Measurements from ENCODE around the gene GPC6.

GPC6 gene

DNA sequence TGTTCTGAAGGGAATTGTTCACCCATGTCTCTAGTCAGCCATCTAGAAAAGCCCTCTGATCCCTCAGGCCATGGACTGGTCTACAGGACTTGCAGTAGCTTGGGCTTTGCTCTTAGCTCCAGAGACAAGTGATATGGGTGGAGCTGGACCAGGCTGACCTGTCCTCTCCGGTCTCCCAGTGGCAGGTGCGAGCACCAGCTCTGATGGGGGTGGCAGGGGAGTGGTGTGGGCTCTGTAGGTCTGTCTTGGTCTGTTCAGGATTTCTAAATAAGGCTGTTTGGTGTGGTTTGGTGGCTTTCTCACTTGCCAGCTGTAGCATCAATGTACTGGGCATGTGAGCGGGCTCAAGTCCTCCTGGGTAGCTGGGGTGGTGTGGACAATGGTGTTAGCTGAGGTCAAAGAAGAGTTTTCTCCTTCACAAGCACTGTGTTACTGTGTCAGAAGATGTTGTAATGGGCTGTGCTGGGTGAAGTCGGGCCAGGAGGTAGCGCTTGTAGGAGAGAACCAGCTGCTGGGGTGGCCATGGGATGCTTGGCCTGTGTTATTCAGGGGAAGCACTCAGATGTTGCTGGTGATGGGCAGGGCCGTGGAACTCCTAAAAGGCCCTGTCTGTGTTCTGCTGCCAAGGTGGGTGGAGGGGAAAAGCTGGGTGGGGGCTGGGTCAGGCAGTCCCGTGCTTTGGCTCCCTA lies 16.9 kb downstream of the GPC6 start (continued):
- no peak for TF ChIP-seq ZNF350 (tag by site-specific recombination; IDR thresholded peaks at IDR 0.05)
- no peak for TF ChIP-seq ZNF302 (tag by site-specific recombination; IDR thresholded peaks at IDR 0.05; ENCODE audit: low read depth)
- TF ChIP-seq MZF1 (tag by site-specific recombination; IDR thresholded peaks at IDR 0.05; ENCODE audit: borderline replicate concordance): no peak
- TF ChIP-seq GLIS2 (tag by site-specific recombination; IDR thresholded peaks at IDR 0.05): no peak

DNA sequence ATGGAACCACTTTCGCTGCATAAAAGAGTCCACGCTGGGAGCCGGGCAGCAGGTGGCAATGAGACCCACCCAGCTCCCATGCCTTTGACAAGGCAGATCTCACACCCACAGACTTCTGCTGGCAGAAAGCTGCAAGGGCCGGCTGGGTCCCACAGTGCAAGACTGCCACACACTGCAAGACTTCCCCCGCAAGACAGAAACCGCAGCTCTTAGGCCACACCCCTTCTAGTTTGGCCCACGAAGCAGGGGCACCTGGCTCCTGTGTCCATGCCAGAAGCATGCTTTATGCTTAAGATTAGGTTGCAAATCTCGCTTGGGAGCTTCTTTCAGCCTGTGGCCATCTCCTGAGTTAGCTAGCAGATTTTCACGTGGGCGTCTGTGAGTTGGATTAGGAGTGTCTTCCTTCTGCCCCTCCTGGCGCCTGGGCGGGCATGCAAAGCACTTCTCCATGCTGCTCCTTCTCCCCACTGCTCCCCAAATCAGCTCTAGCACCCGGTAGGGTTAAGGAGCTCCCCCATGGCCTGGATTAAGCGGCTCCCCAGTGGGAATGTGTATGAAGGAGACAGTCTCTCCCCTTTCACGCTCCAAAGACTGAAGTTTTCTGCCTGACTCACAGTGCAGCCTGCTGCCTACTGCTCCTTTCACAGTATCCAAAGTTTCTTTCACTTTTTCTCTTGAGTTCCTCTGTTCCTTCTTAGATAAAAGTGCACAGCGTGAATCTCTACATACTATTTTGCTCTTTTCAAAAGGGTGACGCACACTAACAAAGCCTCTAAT lies 17.7 kb downstream of the GPC6 start:
- H3K9me3 ChIP-seq (ENCODE audit: control insufficient read depth, insufficient read depth, low read depth, low read length): no peaks in the 10 kb centered on the region
- no peak overlapping the region for H3K27ac ChIP-seq (ENCODE audit: extremely low read depth, low read depth, low read length)
- POLR2A ChIA-PET: no interaction called here
- H3K4me3 ChIP-seq (ENCODE audit: low read depth, low read length): no peak overlapping the region
- no peaks in the 10 kb centered on the region for H3K4me1 ChIP-seq (ENCODE audit: control insufficient read depth, insufficient read depth, low read length)
- no peaks in the 10 kb centered on the region for H3K36me3 ChIP-seq (ENCODE audit: control insufficient read depth in 2 of 2, insufficient read depth in 1 of 2, low read length in 2 of 2)
- CTCF ChIA-PET: interaction anchor here (0.5 to 0.8 kb wide), 2 partner anchors 10 to 76 kb away, joined by 4 read pairs; no protein-coding TSS in a partner anchor
- no peak for TF ChIP-seq FEZF1 (tag by site-specific recombination; IDR thresholded peaks at IDR 0.05)
- TF ChIP-seq ZNF426 (tag by site-specific recombination; IDR thresholded peaks at IDR 0.05): no peak
- TF ChIP-seq PRDM2 (tag by site-specific recombination; IDR thresholded peaks at IDR 0.05; ENCODE audit: borderline replicate concordance): no peak
- TF ChIP-seq, protein P1, sequence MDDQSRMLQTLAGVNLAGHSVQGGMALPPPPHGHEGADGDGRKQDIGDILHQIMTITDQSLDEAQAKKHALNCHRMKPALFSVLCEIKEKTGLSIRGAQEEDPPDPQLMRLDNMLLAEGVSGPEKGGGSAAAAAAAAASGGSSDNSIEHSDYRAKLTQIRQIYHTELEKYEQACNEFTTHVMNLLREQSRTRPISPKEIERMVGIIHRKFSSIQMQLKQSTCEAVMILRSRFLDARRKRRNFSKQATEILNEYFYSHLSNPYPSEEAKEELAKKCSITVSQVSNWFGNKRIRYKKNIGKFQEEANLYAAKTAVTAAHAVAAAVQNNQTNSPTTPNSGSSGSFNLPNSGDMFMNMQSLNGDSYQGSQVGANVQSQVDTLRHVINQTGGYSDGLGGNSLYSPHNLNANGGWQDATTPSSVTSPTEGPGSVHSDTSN (CRISPR knock-in tag; IDR thresholded peaks at IDR 0.05): no peak
- no peak for TF ChIP-seq ZNF10 (tag by site-specific recombination; IDR thresholded peaks at IDR 0.05)
- no peak for TF ChIP-seq ZNF529 (tag by site-specific recombination; IDR thresholded peaks at IDR 0.05; ENCODE audit: insufficient replicate concordance)
- TF ChIP-seq, protein P2, sequence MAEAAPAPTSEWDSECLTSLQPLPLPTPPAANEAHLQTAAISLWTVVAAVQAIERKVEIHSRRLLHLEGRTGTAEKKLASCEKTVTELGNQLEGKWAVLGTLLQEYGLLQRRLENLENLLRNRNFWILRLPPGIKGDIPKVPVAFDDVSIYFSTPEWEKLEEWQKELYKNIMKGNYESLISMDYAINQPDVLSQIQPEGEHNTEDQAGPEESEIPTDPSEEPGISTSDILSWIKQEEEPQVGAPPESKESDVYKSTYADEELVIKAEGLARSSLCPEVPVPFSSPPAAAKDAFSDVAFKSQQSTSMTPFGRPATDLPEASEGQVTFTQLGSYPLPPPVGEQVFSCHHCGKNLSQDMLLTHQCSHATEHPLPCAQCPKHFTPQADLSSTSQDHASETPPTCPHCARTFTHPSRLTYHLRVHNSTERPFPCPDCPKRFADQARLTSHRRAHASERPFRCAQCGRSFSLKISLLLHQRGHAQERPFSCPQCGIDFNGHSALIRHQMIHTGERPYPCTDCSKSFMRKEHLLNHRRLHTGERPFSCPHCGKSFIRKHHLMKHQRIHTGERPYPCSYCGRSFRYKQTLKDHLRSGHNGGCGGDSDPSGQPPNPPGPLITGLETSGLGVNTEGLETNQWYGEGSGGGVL (tag by site-specific recombination; IDR thresholded peaks at IDR 0.05): no peak
- TF ChIP-seq, protein P3, sequence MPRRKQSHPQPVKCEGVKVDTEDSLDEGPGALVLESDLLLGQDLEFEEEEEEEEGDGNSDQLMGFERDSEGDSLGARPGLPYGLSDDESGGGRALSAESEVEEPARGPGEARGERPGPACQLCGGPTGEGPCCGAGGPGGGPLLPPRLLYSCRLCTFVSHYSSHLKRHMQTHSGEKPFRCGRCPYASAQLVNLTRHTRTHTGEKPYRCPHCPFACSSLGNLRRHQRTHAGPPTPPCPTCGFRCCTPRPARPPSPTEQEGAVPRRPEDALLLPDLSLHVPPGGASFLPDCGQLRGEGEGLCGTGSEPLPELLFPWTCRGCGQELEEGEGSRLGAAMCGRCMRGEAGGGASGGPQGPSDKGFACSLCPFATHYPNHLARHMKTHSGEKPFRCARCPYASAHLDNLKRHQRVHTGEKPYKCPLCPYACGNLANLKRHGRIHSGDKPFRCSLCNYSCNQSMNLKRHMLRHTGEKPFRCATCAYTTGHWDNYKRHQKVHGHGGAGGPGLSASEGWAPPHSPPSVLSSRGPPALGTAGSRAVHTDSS (tag by site-specific recombination; IDR thresholded peaks at IDR 0.05): no peak
- TF ChIP-seq ZNF510 (tag by site-specific recombination; IDR thresholded peaks at IDR 0.05; ENCODE audit: insufficient replicate concordance): no peak
- no peak for TF ChIP-seq ZNF791 (tag by site-specific recombination; IDR thresholded peaks at IDR 0.05)
- TF ChIP-seq ZNF37A (tag by site-specific recombination; IDR thresholded peaks at IDR 0.05): no peak
- no peak for TF ChIP-seq ZNF560 (tag by site-specific recombination; IDR thresholded peaks at IDR 0.05; ENCODE audit: borderline replicate concordance)
- no peak for TF ChIP-seq SCRT1 (tag by site-specific recombination; IDR thresholded peaks at IDR 0.05; ENCODE audit: borderline replicate concordance)
- no peak for TF ChIP-seq OVOL3 (tag by site-specific recombination; IDR thresholded peaks at IDR 0.05)
- peak; percentile 11; the same call in 1 of the 2 replicates for TF ChIP-seq EGR2 (tag by site-specific recombination; IDR thresholded peaks at IDR 0.05; ENCODE audit: low read depth)
- TF ChIP-seq, protein P4, sequence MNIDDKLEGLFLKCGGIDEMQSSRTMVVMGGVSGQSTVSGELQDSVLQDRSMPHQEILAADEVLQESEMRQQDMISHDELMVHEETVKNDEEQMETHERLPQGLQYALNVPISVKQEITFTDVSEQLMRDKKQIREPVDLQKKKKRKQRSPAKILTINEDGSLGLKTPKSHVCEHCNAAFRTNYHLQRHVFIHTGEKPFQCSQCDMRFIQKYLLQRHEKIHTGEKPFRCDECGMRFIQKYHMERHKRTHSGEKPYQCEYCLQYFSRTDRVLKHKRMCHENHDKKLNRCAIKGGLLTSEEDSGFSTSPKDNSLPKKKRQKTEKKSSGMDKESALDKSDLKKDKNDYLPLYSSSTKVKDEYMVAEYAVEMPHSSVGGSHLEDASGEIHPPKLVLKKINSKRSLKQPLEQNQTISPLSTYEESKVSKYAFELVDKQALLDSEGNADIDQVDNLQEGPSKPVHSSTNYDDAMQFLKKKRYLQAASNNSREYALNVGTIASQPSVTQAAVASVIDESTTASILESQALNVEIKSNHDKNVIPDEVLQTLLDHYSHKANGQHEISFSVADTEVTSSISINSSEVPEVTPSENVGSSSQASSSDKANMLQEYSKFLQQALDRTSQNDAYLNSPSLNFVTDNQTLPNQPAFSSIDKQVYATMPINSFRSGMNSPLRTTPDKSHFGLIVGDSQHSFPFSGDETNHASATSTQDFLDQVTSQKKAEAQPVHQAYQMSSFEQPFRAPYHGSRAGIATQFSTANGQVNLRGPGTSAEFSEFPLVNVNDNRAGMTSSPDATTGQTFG (tag by site-specific recombination; IDR thresholded peaks at IDR 0.05; ENCODE audit: borderline replicate concordance): no peak
- no peak for TF ChIP-seq ZNF544 (tag by site-specific recombination; IDR thresholded peaks at IDR 0.05)
